ENCODE measurements around the gene NUDT19.
A peak's percentile ranks its signal among the peaks of the same experiment; 100 is the strongest.
"Not testable (repeated sequence)": the region's sequence is repeated elsewhere in the genome, so short reads cannot be mapped to it uniquely, and the experiment has no call there.

The NUDT19 gene

GRCh38 chr19:32691291-32691951 is at the start of gene NUDT19:
NUDT19 (plus strand) TSS chr19:32691821; CDS start chr19:32691961, 140 bp downstream.
- DNase-seq (ENCODE audit: low spot score): peak; percentile 87

- DNase-seq (ENCODE audit: low spot score): no peak
Observed at GRCh38 chr19:32642771-32643170, 48.9 kb upstream of the NUDT19 start.

GRCh38 chr19:32646556-32646955 is 45.1 kb upstream of the NUDT19 start:
- DNase-seq (ENCODE audit: low spot score): no peak

- no peak for DNase-seq (ENCODE audit: low spot score)
Observed at GRCh38 chr19:32647361-32647760, 44.3 kb upstream of the NUDT19 start.

- no peak for DNase-seq (ENCODE audit: low spot score)
Observed at GRCh38 chr19:32649751-32650150, 41.9 kb upstream of the NUDT19 start.

- DNase-seq (ENCODE audit: low spot score): no peak
Observed at GRCh38 chr19:32650671-32651070, 41.0 kb upstream of the NUDT19 start.

GRCh38 chr19:32651729-32652140 is 39.9 kb upstream of the NUDT19 start:
- no peak for DNase-seq (ENCODE audit: low spot score)

- DNase-seq (ENCODE audit: low spot score): not testable (repeated sequence)
Observed at GRCh38 chr19:32652331-32652730, 39.3 kb upstream of the NUDT19 start.

GRCh38 chr19:32652894-32653598 is 38.6 kb upstream of the NUDT19 start:
- DNase-seq (ENCODE audit: low spot score): peak; percentile 18

- no peak for DNase-seq (ENCODE audit: low spot score)
Observed at GRCh38 chr19:32653599-32653915, 38.1 kb upstream of the NUDT19 start.

- not testable (repeated sequence) for DNase-seq (ENCODE audit: low spot score)
Observed at GRCh38 chr19:32656379-32656778, 35.2 kb upstream of the NUDT19 start.

- DNase-seq (ENCODE audit: low spot score): no peak
Observed at GRCh38 chr19:32658075-32658474, 33.5 kb upstream of the NUDT19 start.

GRCh38 chr19:32658527-32658926 is 33.1 kb upstream of the NUDT19 start:
- no peak for DNase-seq (ENCODE audit: low spot score)

- DNase-seq (ENCODE audit: low spot score): no peak
Observed at GRCh38 chr19:32661318-32661717, 30.3 kb upstream of the NUDT19 start.

GRCh38 chr19:32662186-32662585 is 29.4 kb upstream of the NUDT19 start:
- DNase-seq (ENCODE audit: low spot score): no peak

GRCh38 chr19:32666084-32666483 is 25.5 kb upstream of the NUDT19 start:
- DNase-seq (ENCODE audit: low spot score): no peak

- DNase-seq (ENCODE audit: low spot score): no peak
Observed at GRCh38 chr19:32669310-32669709, 22.3 kb upstream of the NUDT19 start.

GRCh38 chr19:32671883-32672593 is 19.6 kb upstream of the NUDT19 start:
- DNase-seq (ENCODE audit: low spot score): no peak

- no peak for DNase-seq (ENCODE audit: low spot score)
Observed at GRCh38 chr19:32672841-32673240, 18.8 kb upstream of the NUDT19 start.

- no peak for DNase-seq (ENCODE audit: low spot score)
Observed at GRCh38 chr19:32673573-32673972, 18.0 kb upstream of the NUDT19 start.

GRCh38 chr19:32674153-32674930 is 17.3 kb upstream of the NUDT19 start:
- no peak for DNase-seq (ENCODE audit: low spot score)

GRCh38 chr19:32674931-32675719 is 16.5 kb upstream of the NUDT19 start, which contains the start of gene ANKRD27:
ANKRD27 (minus strand) TSS chr19:32675180; CDS start chr19:32659015, 16,165 bp downstream.
- peak; percentile 99 for DNase-seq (ENCODE audit: low spot score)

Measured in LoVo (cell line).